ENCODE results near the gene SPO11. TPM values are rescaled to one million over a fixed set of nuclear protein-coding genes. Genes with fewer than 3 reads are reported as not detected.

SPO11 gene
- total RNA-seq, 1 experiment from 2014 or later: not detected

- no peaks in the 10 kb centered on the region for H3K9me3 ChIP-seq (ENCODE audit: control insufficient read depth, low read depth, low read length)
- H2BK20ac ChIP-seq (ENCODE audit: low read depth, low read length, poor library complexity, severe bottlenecking): no peak overlapping the region
- peaks cover 68 to 99% (median 98%) of the 10 kb centered on the region in 3 experiments for H3K36me3 Mint-ChIP-seq (ENCODE audit: insufficient read depth in 1 of 3, low read depth in 3 of 3)
- no CpG with 5 or more reads among the region's 25 CpGs for WGBS (ENCODE audit: extremely low coverage, insufficient read length, low lambda C conversion rate)
- no peak overlapping the region for H3K4me2 ChIP-seq (ENCODE audit: insufficient read depth, insufficient read length, low read length)
- no peak for TF ChIP-seq CTCF (conservative IDR thresholded peaks at IDR 0.05)
- no peaks in the 10 kb centered on the region for H3K23me2 ChIP-seq (ENCODE audit: insufficient read length, low read depth, low read length, poor library complexity, severe bottlenecking)
- no peak overlapping the region for H3T11ph ChIP-seq (ENCODE audit: low read length)
- H3K18ac ChIP-seq (ENCODE audit: insufficient read length, low read depth, low read length): no peak overlapping the region
- no peak overlapping the region for H2BK12ac ChIP-seq (ENCODE audit: insufficient read length, low read depth, low read length)
- H3K4ac ChIP-seq (ENCODE audit: low read depth, low read length): no peak overlapping the region
- H3K14ac ChIP-seq (ENCODE audit: insufficient read depth, low read length): no peak overlapping the region
- no peaks in the 10 kb centered on the region for H3K9me3 Mint-ChIP-seq
- no peaks in the 10 kb centered on the region for H3K79me2 ChIP-seq (ENCODE audit: insufficient read depth, low read length)
- H3K27ac Mint-ChIP-seq: peak overlapping the region in 1 of 3 experiments; percentile 19; a peak in 2 of 7 replicates
- H2BK15ac ChIP-seq (ENCODE audit: low read depth, low read length): no peak overlapping the region
- H3K4me1 Mint-ChIP-seq: peaks cover 9 to 10% of the 10 kb centered on the region in 2 experiments
- H4K91ac ChIP-seq (ENCODE audit: insufficient read length, low read depth, low read length): no peak overlapping the region
- no peaks in the 10 kb centered on the region for H3K27me3 ChIP-seq (ENCODE audit: insufficient read depth, low read length)
- H3K23ac ChIP-seq (ENCODE audit: insufficient read length, low read depth, low read length): no peak overlapping the region
- DNase-seq: no peak
- H4K8ac ChIP-seq (replicated peaks; ENCODE audit: insufficient read length, low read depth, low read length): no peak overlapping the region
- H3K56ac ChIP-seq (ENCODE audit: insufficient read length, low read depth, low read length): no peak overlapping the region
- no peak overlapping the region for H4K5ac ChIP-seq (ENCODE audit: insufficient read length, low read depth, low read length)
- no peak overlapping the region for H2AK5ac ChIP-seq (ENCODE audit: insufficient read length, low read length)
- no peaks in the 10 kb centered on the region for H3K4me1 ChIP-seq (ENCODE audit: insufficient read depth, low read length)
- H3K27ac ChIP-seq (ENCODE audit: insufficient read length, low read depth, low read length): no peak overlapping the region
- H4K20me1 ChIP-seq (ENCODE audit: control insufficient read depth, insufficient read depth, insufficient read length): no peaks in the 10 kb centered on the region
- no peak overlapping the region for H3K4me3 Mint-ChIP-seq
- no peaks in the 10 kb centered on the region for H3K27me3 Mint-ChIP-seq (ENCODE audit: low read depth)
- H3K79me1 ChIP-seq (ENCODE audit: insufficient read depth, low read depth, low read length, poor library complexity, severe bottlenecking): no peaks in the 10 kb centered on the region
- H3K9ac ChIP-seq (ENCODE audit: extremely low read depth, insufficient read length, low read length): no peak overlapping the region
- no peak overlapping the region for H2AFZ ChIP-seq (ENCODE audit: low read length)
- H2BK5ac ChIP-seq (ENCODE audit: insufficient read length, low read length): no peak overlapping the region
- no peak overlapping the region for H2BK120ac ChIP-seq (ENCODE audit: low read depth, low read length, poor library complexity, severe bottlenecking)
Measured at GRCh38 chr20:57372581-57373350, 43.2 kb downstream of the SPO11 start.

Data from H9 (cell line).